ENCODE results near the gene PLEKHG5.

PLEKHG5 gene

GRCh38 chr1:6475381-6476133 lies 15.9 kb downstream of the PLEKHG5 start:
- peak in 1 of 2 donors; percentile 34 for DNase-seq (ENCODE audit: low read depth in 2 of 2)

DNA sequence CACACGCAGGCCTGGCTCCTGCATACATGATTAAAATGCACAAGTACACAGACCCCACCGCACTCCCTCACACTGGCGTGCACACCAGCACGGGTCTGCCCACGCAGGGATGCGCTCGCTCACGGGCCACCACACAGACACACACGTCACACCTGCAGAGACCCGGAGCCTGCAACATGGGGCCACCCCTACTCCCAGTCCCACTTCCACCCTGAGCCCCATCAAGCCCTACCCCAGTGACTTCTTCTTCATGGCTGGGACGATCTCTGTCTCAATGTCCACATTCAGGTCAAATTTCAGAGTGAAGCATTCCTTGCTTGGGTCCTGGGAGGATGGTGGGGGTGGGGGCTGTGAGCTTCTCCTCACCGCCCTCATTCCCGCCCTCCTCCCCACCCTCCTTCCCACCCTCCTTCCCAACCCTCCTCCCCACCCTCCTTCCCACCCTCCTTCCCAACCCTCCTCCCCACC lies 16.6 kb downstream of the PLEKHG5 start:
- no peak for DNase-seq (ENCODE audit: low read depth in 2 of 2)

DNA sequence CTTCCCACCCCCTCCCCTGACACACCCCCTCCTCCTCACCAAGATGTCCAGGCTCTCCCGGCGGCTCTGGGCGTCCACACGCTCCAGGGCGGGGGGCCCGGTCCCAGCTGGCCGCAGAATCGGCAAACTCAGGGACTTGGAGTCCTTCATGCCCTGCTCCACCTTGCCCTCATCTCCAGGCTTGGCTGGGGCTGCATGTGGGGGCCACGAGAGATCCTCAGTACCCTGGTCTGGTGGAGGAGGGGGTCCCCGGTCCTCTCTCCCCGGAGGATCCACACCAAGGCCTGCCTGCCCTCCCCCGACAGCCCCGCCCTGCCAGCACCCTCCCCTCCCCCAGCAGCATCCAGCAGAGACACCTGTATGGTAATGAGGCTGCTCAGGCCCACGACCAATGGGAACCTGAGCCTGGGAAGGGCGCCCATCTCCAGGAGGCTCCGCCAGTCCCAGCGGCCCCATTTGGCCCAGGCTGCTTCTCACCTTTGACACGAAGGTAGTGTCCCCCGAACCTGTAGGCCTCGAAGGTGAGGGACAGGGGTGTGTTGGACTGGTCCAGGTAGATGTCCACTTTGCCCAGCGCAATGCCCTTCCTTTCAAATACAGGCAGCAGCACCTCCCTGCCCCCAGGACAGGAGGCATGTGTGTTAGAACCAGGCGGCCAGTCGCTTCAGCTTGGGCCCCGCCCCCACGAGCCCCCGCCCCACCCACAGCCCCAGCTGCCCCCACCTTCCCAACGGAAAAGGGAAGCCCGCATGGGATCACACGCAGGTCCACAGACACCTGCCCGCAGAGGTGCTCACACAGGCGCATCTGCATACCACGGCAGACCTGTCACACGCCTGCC lies 17.3 kb downstream of the PLEKHG5 start:
- no peak for DNase-seq (ENCODE audit: low read depth in 2 of 2)

- no peak for DNase-seq (ENCODE audit: low read depth in 2 of 2)
These were observed 18.3 kb downstream of the PLEKHG5 start for GRCh38 chr1:6473156-6473555.

DNA sequence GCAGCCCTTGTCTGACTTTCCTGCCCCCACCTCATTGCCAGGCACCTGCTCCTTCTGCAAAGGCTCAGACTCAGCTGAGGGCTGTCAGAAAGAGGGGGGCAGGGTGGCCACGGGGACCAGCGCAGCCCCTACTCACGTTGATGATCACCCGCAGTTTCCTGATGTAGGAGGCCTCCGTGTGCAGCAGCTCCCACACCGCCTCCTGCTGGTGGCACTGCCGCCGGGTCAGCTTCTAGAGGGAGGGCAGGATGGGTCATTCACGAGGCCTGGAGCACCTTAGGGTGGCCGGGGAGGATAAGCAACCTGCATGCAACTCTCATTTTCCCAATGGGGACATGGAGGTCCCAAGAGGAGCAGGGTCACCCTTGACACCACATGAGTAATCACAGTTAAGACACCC lies 19.1 kb downstream of the PLEKHG5 start:
- DNase-seq (ENCODE audit: low read depth in 2 of 2): no peak

DNA sequence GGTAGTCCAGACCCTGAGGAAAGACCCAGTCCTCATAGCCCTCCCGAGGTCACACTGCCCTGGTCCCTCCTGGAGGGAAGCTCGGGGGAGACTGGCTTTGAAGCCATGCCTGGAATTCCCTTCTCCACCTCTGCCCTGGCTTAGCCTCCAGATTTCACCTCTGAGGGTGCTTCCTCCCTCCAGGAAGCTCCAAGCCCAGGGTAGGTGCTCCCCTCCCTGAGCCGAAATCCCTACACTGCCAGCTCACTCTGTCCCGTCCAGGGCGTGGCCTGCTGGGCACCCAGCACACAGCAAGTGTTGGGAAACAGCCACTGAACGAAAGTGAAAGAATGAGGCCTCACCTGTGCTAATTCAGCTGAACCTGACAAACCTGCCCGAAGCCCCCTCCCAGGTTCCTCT lies 19.5 kb downstream of the PLEKHG5 start:
- DNase-seq (ENCODE audit: low read depth in 2 of 2): no peak

DNA sequence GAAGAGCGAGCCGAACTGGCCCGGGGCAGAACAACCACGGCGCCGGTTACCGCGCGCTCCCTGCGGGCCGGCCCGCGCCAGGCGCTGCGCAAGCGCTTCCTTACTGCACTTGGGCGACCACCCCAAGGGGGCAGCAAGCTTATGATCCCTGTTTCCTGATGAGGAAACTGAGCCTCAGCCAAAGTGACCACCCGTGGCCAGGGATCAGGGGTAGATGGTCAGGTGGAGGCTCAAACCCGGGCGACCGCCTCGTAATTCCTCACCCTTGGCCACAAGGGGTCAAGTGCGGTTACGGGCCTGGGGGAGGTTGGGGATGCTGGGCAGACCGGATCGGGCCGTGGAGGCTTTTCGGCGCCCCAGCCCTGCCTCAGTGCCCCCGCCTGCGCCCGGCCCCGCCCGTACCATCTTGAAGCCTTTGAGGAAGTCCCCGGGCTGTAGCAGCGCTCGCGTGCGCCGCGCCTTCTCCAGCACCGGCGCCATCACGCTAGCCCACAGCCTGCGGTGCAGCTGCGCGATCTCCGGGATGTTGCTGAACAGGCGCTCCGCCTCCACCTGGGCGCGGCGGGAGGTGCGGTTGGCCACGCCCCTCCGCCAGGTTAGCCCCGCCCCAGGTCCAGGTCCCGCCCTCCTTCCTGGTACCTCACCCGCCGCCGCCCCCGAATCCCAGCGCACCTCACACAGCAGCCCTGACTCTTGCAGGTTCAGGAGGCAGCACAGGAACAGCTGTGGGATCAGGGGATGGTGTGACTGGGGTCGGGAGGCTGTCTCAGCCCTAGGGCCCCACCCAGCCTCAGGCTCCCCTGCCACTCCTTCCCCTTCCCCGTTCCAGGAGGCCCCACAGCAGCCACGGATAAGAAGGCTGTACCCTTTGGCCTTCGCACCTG lies 20.1 kb downstream of the PLEKHG5 start:
- no peak for DNase-seq (ENCODE audit: low read depth in 2 of 2)

- DNase-seq (ENCODE audit: low read depth in 2 of 2): no peak
These were observed 21.1 kb downstream of the PLEKHG5 start for GRCh38 chr1:6470132-6471085.

- no peak for DNase-seq (ENCODE audit: low read depth in 2 of 2)
These were observed 22.6 kb downstream of the PLEKHG5 start for GRCh38 chr1:6468729-6469461.

- DNase-seq (ENCODE audit: low read depth in 2 of 2): no peak
These were observed 23.5 kb downstream of the PLEKHG5 start for GRCh38 chr1:6467744-6468688.

DNA sequence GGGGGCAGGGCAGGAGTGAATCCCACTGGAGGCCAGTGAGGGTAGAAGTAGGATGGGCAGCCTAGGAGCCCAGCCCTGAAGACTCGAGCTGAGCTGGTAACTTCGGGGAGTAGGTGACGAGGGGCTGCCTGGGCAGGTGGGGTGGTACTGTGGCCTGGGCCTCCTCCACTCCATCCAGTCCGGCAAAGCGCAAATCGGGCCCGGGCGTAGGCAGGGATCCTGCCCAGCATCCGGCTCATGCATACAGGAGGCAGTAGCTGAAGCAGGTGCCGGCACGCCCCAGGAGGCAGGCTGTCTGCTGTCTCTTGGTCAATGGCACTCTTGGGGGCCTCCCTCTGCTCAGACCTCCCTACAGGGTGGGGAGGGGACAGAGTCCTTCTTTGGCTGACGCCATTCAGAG lies 24.2 kb downstream of the PLEKHG5 start:
- DNase-seq (ENCODE audit: low read depth in 2 of 2): no peak

GRCh38 chr1:6466751-6467150 lies 24.7 kb downstream of the PLEKHG5 start:
- DNase-seq (ENCODE audit: low read depth in 2 of 2): no peak

DNA sequence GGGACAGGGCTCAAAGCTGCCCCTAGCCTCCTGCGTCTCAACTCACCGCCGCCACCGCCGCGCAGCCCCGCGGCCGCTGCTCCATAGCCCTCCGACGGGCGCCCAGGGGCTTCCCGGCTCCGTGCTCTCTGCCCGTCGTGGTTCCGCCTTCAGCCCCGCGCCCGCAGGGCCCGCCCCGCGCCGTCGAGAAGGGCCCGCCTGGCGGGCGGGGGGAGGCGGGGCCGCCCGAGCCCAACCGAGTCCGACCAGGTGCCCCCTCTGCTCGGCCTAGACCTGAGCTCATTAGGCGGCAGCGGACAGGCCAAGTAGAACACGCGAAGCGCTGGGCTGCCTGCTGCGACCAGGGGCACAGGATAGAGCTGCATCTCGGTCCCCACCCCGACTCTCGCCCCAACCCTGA lies 25.4 kb downstream of the PLEKHG5 start, which contains the start of gene TNFRSF25:
Gene TNFRSF25 (minus strand): TSS at position 151 of the 400 bp plus-strand sequence. CDS start 66 bp downstream, at position 85.
- DNase-seq (ENCODE audit: low read depth in 2 of 2): no peak

DNA sequence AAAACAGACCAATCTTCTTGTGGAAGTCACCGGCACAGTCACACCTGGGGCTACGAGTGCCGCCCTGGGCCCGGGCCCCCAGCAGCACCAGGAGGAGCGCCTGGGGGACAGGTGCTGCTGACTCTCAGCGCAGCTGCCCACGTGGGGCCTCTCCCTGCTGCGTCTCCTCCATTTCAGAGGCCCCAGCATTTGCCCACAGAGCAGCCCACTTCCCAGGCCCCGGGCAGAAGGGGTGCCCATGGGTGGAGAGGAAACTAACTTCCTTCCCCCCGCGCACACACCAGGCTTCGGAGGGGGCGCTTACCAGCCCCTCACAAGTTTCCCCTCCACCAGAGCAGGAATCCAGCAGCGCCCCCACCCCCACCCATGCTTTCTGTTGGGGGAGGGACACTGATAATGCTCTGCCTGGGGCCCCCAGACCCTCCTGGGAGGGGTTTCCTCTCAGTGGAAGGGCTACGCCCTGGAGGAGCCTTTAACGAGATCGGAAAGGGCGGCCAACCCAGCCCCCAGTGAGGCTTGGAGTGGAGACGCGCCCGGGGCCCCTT lies 25.9 kb downstream of the PLEKHG5 start:
- peak in 1 of 2 donors; percentile 29 for DNase-seq (ENCODE audit: low read depth in 2 of 2)

DNA sequence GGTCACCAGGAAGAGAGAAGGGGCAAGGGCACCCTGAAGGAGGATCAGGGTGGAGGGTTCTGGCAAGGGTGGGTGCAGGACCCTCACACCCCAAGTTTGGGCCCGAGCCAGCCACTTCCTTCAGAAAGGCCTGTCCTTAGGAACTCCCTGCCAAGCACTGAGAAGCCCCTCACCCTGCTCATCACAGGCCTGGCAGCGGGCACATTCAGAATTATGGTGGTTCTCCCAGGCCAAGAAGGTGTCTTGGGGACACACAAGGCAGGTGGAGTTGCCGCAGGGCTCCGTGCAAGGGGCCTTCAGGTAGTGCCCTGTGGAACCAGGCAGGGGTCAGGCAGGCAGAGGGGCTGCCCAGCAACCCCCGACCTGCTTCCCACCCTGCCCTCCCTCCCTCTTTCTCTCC lies 26.6 kb downstream of the PLEKHG5 start:
- DNase-seq (ENCODE audit: low read depth in 2 of 2): no peak

DNA sequence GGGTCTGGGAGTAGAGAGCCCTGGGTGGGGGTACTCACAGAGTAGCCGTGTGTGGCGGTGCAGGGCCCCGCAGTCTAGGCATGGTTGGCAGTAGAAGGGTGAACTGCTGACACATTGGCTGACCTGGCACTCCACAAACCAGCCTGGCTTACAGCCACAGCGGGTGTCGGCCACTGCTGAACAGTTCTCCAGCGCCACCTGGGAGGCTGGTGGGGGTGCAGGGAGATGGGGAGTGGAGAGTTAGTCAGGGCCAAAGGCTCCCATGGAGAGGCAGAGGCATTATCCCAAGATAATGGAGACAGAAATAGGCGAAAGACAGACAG lies 27.0 kb downstream of the PLEKHG5 start:
- DNase-seq (ENCODE audit: low read depth in 2 of 2): peak in 1 of 2 donors; percentile 33

DNA sequence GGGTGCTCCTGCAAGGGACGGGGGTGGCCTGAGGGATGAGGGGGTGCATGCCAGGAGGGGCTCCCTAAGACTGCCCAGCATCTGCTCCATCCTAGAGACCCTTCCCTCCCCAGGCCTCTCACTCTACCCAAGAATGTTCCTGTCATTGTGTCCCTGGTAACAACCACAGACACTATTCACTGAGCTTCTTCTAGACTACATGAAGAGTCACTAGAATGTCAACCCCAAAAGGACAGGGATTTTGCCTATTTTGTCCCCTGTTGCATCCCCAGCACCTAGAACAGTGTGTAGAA lies 28.4 kb downstream of the PLEKHG5 start:
- DNase-seq (ENCODE audit: low read depth in 2 of 2): no peak

DNA sequence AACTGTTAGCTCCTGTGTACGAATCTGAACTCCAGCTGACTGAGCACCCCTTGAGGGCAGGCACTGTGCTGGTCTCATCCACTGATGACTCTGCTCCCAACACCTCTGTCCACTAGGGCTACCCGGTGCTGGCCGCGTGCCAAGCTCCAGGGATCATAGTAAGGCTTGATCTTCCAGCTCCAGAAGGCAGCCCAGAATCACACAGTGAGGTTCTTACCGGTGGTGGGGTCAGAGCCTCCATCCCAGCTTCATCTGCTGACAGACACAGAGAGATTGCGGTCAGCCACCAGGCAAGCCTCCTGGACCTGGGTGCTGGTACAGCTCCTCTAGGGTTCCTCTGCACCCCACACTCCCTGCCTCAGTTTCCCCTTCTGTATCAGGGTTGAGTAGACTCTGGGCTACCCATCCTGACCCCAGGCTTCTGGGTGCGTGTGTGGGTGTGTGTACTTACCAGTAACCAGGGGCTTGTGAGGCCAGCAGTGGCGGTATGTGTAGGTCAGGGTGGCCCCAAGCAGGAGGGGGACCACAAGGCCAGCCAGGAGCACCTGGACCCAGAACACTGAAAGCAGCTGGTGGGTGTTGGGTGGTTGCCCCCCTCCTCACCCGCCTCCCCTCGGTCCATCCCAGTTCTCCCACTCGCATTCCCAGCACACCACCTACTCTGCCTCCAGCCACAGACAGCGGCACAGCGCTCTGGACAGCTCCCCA lies 28.9 kb downstream of the PLEKHG5 start:
- DNase-seq (ENCODE audit: low read depth in 2 of 2): no peak

Measured in stimulated activated CD4-positive, alpha-beta T cell treated with anti-CD3 and anti-CD28 coated beads, Interleukin-15, amount 100 ng/mL, for 48 hours (primary cell).